Right lobe of liver (tissue), 4 donors: ENCODE data around the gene IQGAP3.

Source experiments
- POLR2A ChIP-seq: fragments of 450-650 bp; IDR thresholded peaks from one replicate; pipeline ENCODE4 v1.6.1; 2017; ENCODE audit warnings: antibody characterized with exemption, mild to moderate bottlenecking
- TF ChIP-seq, protein P1 (sequence below), 4 donors: fragments of 200-600 bp in 3 of 4; fragments of 450-650 bp in 1 of 4; IDR thresholded peaks; one replicate each; pipeline versions ENCODE4 v1.5.1 to v1.8.0; 2016 to 2022; ENCODE audit warnings: antibody characterized with exemption in 4 of 4, mild to moderate bottlenecking in 2 of 4
- donor health status: DM: no; HTN: no; CAD: no.
- donor health status: DM: no; HTN: no; CAD: no.
- donor health status: DM: no; HTN: yes; CAD: no.

DNA sequence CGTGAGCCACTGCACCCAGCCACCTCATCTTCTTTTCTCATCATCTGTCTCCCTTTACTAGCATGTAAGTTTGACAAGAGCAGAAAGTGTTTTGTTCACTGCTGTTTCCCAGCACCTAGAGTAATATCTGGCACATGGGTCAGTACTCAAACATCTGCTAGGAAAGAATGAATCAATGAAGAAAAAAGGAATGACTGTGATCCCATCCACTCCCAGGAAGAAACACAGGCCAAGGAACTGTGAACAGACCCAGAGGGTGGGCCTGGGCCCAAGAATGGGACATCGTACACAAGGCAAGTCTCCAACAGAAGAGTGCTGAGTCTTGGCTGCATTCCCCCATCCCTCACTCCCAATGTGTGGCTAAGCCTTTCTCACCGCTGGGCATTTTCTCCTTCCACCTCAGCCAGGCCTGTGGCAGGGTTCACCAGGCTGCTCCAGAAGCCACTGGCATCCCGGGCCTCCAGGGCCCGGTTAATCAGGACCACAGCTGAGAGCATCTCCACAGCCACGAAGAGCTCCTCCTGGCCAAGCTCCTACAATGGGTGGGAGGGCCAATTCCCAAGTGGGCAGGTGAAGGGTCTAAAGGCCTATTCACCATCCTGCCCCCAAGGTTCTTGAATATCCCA is 18.4 kb downstream of the IQGAP3 start:
- no peak for TF ChIP-seq POLR2A
- TF ChIP-seq, protein P1, sequence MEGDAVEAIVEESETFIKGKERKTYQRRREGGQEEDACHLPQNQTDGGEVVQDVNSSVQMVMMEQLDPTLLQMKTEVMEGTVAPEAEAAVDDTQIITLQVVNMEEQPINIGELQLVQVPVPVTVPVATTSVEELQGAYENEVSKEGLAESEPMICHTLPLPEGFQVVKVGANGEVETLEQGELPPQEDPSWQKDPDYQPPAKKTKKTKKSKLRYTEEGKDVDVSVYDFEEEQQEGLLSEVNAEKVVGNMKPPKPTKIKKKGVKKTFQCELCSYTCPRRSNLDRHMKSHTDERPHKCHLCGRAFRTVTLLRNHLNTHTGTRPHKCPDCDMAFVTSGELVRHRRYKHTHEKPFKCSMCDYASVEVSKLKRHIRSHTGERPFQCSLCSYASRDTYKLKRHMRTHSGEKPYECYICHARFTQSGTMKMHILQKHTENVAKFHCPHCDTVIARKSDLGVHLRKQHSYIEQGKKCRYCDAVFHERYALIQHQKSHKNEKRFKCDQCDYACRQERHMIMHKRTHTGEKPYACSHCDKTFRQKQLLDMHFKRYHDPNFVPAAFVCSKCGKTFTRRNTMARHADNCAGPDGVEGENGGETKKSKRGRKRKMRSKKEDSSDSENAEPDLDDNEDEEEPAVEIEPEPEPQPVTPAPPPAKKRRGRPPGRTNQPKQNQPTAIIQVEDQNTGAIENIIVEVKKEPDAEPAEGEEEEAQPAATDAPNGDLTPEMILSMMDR (IDR thresholded peaks at IDR 0.05): no peak
